Limb (tissue), 2 donors: ENCODE results near the gene TMEM219.
"Not testable (repeated sequence)": the region's sequence is repeated elsewhere in the genome, so short reads cannot be mapped to it uniquely, and the experiment has no call there.

ENCODE experiments used
- DNase-seq, 2 donors: peaks; one replicate each; pipeline ENCODE4 v3.0.0-alpha.2; 2016; ENCODE audit errors: extremely low spot score in 2 of 2

TMEM219 gene, protein sequence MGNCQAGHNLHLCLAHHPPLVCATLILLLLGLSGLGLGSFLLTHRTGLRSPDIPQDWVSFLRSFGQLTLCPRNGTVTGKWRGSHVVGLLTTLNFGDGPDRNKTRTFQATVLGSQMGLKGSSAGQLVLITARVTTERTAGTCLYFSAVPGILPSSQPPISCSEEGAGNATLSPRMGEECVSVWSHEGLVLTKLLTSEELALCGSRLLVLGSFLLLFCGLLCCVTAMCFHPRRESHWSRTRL

DNA sequence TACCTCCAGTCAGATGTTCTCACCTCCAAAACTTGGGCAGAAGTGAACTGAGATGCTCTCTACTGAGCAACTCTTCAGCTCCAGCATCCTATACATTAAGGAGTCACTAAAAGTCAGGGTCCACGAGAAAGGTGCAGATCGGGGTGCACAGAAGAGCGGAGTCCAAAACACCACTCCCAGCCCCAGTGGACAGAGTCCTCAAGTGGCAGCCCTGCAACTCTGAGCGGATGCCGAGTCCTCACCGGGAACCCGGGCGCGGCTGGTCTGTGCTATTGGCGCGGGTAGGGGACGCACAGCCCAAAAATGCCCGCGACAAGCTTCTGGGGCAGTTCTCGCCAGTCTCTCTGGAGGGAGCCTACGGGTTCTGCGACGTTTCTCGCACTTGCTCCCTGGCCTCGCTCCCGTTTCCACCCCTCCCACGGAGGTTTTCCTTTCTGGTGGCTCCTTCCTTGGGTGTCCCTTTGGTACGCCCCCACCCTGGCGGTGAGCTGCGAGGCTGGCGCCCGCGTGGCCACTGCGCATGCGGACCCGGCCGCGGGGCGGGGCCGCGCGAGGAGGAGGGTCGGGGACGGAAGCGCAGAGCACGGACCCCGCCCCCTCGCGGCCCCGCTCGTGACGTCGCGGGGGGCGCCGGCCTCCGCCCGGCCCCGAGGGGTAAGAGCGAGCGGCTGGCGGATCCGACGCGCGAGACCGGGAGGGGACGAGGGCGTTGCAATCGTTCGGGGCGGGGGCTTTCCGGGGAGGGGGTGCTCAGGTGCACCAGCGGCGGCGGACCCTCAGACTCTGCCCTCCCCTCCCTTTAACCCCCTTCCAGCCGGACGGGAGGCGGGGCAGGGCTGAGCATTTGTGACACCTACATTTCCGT is at the start of gene TMEM219:
Gene TMEM219, plus strand, starts transcription at position 601 of the 865 bp plus-strand sequence. CDS start 1,065 bp downstream, outside the sequence.
- DNase-seq, result peak; percentile 90 to 97

DNA sequence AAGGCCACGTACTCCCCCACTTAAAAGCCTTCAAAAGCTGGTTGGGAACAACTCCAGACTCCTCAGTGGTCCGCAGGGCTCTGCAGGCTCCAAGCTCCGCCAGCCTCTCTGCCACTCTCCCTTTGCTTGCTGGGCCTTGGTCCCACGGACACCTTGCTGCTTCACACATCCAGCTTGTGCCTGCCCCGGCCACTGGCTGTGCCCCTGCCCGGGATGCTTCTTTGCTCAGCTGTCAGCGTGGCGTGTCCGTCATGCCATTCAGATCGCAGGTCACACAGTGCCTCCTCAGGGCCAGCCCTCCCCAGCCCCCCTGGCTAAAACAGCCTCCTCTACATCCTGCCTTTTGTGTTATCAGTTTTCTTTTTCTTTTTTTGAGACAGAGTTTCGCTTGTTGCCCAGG is 49.8 kb upstream of the TMEM219 start:
- DNase-seq, result no peak

DNA sequence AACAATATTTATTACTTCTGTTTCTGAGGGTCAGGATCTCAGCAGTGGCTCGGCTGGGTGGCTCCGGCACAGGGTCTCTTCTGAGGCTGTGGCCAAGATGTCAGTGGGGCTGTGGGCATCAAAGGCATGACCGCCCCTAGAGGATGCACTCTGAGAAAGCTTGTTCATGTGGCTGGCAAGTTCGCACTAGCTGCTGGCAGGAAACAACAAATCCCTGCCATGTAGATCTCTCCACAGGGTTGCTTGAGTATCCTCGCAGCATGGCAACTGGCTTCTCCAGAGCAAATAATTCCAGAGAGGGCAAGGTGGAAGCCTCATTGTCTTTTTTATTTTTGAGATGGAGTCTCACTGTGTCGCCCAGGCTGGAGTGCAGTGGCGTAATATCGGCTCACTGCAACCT is 48.4 kb upstream of the TMEM219 start:
- no peak for DNase-seq

DNA sequence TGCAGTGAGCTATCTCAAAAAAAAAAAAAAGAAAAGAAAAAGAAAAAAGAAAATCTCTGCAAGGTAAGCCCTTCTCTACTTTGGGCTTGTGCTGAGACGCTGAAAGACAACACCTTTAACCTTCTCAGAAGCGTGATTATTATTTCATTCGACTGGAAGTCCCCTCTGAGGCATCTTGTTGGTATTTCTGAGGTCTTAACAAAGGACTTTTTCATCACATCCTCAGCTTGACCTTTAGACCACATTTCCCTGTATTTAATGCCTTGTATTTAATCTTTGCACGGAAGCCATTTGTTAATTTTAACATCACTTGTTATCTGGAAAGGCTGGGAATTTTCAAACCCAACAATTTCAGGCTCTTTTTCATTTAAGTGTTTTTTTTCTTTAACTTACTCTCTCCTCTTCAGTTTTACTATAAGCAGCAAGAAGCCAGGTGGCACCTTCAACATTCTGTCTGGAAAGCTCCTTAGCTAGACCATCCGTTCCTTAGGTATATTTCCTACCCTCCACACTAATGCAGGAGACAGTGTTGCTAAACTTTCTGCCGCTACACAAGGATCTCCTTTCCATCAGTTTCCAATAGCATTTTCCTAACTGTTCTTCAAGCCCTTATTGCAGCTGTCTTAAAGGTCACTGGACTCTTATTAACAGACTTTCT is 46.2 kb upstream of the TMEM219 start:
- no peak for DNase-seq

DNA sequence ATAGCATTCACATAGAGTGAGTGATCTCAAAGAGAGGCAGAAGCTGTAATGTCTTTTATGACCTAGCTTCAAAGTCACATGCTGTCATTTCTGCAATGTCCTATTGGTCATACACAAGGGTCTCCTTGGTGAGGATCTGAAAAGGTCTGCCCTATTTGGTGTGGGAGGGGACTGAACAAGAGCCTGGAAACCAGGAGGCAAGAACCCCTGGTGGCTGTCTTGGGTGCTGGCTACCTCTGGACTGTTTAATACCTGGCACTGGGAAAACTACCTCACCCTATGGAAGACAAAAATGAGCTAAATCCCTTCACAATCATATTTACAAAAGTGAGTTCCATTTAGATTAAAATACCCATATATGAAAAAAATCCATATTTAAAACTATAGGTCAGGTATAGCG is 44.9 kb upstream of the TMEM219 start:
- no peak for DNase-seq

DNA sequence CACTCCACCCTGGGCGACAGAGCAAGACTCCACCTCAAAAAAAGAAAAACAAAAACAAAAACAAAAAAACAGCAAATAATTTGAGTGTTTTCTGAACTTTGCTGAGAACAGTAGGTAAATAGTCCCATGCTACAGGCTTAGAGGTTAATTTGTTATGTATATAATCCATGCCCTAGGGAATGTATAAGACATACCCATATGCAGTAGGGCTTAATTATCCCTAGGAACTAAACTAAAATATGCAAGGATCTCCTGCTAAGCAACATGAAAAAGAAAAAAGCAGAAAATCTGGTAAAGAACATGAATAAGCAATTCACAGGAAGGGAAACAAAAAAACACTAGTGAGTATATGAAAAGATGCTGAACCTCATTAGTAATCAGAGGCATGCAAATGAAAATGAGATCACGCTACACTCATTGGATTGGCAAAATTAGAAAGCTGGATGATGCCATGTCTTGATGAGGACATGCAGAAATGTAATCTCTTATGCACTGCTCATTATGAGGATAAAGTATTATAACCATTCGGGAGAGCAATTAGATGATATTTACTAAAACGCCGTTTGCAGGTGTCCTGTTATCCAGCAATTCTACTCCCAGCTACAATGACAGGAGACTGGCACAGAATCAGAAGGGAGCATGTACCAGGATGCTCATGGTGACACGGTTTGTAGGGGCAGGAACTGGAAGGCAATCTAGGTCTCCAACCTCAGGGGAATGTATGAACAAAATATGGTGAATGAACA is 41.4 kb upstream of the TMEM219 start:
- no peak for DNase-seq

DNA sequence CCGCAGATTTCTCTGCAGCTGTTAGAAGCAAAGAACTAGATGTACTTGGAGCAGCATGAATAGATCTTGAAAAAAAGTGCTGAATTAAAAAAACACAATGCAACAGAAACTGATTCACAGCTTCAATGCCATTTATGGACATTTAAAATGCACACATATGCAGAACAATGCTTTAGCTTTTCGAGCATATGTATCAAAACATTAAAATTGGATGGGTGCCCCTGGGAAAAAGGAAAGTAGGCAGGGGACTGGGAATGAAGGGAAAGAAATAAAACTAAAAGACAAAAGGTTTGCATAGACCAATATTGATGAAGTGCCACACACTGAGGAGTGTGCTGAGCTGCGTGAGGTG is 40.9 kb upstream of the TMEM219 start:
- DNase-seq, result no peak

DNA sequence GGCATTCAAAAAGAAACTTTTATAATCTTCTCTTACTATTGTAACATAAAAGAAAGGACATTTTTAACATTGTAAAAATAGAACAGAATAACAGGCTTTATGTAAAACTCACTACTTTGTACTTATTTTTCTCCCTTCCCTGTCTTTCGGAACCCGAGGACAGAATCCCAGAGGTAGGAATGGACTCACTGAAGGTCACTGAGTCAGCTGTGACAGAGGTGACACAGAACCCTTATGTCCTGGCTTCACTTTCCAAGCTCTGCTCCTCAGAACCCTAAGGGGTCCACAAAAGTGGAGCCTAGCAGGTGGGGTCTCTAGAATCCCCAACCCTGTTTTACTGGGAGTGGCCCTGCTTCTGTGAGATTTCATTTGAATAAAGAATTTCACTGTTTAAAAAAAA is 39.6 kb upstream of the TMEM219 start:
- no peak for DNase-seq

DNA sequence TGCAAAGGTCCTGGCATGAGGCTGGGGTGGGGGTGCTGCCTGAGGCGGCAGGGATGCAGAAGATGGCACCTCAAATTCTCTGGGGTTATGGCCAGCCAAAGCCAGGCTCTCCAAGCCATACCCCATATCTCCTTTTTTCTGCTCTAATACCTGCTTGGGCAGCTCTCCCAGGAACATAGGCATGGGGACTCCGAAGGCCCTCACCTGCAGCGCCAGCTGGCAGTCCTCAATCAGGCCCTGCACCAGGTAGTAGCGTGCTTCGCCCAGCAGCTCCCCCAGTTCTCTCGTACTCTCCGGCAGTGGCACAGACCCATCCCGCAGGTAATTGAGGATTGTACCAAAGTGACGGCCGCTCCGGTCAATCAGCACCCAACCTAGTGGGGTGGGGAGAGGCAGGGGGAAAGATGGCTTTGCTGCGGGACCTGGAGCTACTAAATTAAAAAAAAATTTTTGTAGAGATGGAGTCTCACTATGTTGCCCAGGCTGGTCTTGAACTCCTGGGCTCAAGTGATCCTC is 38.8 kb upstream of the TMEM219 start:
- DNase-seq, result no peak

DNA sequence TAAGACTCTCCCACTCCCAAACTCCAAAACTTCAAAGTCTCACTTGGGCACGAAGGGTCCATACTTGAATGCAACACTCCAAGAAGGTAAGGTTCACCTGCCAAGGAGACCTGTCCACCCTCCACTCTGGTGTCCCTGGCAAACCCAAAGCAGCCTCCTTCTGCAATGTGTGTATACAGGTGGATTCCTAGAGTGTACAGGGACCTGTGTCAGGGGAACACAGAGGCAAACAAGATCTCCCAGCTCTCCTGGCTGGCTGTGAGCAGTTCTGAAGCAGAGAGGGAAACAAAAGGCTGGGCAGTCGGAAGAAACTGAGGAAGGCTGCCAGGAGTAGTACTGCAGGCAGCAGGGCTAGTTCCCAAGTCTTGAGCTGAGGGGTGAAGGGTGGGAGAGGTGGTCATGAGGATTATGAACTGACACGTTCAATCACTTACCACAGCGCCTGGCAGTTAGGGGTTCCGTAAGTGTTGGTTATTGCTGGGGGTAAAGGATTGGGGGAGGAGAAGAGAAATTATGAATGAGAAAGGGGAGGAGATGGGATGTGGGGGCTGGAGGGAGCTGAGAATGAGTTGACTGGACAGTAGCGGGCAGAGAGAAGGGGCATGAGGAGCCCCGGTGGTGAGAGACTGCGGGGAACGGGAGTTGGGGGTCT is 36.6 kb upstream of the TMEM219 start:
- DNase-seq, result no peak

DNA sequence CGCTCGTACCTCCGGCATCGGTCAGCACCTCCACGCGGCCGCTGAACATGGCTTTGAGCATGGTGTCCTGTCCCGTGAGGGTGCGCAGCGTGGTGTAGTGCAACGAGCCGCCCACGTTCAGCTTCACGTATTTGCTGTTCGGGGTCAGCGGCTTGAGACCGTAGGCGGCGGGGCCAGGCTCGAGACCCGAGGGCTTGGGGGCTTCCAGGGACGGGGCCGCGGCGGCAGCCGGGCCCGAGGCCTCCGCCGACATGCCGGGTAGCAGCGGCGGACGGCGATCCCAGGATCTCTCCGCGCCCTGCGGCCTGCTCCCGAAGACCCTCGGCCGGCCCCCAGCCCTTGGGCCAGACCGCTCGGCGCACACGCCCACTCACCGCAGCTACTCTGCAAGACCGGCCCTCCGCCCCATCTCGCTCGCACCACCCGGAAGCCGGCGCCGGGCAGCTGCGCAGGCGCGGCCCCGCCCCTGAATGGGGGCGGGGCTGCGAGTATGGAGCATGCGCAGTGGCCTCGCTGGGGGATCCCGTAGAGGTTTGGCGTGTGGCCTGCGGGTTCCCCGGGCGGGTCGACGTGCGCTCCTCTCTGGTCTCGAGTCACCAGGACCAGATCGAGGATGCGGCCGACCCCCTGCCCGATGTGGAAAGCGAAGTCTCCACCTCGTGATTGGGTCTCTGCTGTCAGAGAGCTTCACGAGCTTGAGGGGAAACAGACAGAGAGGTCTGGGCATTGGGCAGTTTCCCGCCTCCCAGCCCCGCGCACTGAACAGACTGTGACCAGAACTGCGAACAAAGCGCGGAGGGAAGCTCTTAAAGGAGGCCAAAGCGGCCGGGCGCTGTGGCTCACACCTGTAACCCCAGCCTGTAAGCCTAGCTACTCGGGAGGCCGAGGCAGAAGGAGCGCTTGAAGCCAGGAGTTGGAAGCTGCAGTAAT is 35.8 kb upstream of the TMEM219 start, which contains the start of gene KCTD13:
Gene KCTD13, minus strand, starts transcription at position 446 of the 930 bp plus-strand sequence. Its CDS starts 193 bp downstream, at position 253.
- peak; percentile 88 to 98 for DNase-seq

DNA sequence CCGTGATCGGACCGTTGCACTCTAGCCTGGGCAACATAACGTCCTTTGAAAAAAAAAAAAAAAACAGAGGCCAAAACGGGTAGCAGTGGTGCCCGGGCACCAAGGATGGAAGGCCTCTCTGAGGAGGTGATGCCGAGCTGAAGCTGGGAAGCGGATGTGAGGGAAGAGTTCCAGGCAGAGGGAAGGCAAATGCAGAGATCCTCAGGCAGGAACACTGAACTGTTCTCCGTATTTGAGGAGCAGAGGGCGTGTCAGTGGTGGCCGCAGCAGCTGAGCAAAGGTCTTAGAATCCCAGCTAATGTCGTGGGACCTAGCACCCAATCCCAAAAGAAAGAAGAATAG is 35.2 kb upstream of the TMEM219 start:
- peak in 1 of 2 donors; percentile 20 for DNase-seq

DNA sequence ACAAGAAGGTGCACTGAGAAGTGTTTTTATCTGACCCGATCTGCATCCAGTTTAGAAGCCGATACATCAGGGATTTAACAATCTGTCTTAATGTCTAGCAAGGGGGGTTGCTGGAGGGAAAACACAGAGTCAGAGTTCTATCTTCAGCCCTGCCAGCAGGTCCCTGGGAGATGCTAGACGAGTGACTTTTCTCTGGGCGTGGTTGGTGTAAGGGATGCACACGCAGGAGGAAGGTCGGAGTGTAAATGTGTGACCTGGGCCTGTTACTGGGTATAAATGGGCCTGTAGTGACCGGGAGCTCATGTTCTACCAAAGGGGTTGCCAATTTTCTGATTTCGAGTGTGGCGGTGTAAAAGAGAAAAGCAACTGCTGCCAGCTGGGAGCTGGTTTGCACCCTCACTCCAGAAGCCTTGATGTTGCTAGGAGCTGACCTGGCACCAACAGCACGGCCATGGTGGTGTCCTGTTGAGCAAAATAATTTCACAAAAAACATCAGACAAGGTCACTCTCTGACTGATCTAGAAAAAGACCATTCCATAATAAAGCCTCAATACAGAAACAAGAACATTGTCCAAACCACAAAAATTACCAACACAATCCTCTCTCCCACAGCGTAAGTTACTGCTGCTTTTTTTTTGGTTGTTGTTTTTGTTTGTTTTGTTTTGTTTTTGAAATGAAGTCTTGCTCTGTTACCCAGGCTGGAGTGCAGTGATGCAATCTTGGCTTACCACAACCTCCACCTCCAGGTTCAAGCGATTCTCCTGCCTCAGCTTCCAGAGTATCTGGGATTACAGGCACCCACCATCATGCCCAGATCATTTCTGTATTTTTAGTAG is 34.6 kb upstream of the TMEM219 start:
- no peak for DNase-seq

DNA sequence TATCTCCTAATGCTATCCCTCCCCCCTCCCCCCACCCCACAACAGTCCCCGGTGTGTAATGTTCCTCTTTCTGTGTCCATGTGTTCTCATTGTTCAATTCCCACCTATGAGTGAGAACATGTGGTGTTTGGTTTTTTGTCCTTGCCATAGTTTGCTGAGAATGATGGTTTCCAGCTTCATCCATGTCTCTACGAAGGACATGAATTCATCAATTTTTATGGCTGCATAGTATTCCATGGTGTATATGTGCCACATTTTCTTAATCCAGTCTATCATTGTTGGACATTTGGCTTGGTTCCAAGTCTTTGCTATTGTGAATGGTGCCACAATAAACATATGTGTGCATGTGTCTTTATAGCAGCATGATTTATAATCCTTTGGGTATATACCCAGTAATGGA is 30.1 kb upstream of the TMEM219 start:
- not testable (repeated sequence) for DNase-seq

DNA sequence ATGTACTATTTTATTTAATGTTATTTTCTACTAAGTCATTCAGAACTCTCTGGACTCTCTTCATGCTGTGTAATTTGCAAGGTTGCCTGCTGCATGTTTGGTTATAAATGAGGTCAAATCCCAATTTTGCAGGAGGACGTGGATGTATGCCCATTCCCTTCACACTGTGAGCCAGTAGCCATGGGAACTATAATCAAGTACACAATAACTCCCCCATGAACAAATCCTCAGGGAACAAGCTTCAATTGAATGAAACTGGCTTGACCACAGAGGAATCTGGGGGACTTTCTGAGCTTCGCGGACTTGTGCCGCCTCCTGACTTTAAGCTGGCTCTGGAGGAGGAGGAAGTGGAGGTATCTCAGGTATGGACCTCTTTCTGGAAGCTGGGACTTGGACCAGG is 21.2 kb upstream of the TMEM219 start:
- no peak for DNase-seq

DNA sequence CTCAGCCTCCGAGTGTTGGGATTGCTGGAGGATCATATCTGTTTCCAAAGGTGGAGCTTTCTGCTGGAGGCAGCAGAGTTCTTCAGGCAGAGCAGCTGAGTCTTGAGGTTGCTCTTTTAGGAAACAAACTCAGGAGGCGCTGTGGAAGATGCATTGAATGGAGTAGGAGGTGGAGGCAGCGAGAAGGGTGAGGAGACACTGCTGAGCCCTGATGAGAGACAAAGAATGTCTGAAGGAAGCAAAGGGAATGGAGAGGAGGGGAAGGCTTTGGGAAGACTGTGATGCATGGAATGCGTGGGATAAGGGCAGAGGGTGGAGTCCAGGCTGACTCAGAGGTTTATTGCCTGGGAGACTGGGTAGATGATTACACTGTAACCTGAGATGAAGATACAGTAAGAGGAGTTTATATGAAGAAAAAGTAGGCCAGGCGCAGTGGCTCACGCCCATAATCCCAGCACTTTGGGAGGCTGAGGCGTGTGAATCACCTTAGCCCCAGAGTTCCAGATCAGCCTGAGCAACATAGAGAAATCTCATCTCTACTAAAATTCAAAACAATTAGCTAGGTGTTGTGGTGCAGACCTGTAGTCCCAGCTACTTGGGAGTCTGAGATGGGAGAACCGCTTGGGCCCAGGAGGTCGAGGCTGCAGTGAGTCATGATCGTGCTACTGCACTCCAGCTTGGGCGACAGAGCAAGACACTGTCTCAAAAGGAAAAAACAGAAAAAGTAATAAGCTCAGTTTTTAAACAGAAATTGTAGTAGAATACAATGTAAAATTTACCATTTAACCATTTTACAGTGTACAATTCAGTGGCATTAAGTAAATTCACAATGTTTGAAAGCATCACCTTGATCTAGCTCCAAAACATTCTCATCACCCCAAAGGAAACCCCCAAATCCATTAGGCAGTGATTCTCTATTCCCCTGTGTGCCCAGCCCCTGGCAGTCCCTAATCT is 17.8 kb upstream of the TMEM219 start:
- DNase-seq, result peak; percentile 38 to 50

DNA sequence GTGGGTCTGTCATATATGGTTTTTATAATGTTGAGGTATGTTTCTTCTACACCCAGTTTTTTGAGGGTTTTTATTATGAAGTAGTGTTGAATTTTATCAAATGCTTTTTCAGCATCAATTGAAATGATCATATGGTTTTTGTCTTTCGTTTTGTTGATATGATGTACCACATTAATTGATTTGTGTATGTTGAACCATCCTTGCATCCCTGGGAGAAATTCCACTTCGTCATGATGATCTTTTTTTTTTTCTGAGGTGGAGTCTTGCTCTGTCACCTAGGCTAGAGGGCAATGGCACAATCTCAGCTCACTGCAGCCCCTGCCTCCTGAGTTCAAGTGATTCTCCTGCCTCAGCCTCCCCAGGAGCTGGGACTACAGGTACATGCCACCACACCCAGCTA is 14.0 kb upstream of the TMEM219 start:
- no peak for DNase-seq
